ENCODE measurements around the gene ETNPPL.

DNA sequence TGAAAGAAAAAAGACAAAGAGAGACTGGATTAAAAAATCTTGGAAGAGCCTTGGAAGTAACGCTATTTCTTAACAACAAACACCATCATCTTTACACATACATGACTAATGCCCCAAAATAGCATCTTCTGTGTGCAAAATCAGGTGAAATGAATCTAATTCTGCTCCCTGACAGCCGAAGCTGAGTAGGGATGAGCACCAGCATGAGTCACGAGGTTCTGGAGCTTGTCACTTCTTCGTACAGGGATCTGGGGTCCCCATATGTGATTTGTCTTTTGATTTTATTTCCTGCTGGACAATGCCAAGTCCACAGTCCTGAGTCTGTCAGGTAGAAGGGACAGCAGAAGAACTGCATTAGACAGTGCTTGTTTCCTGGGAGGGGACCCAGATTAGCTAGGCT is 56.6 kb downstream of the ETNPPL start:
- TF ChIP-seq ZFX (IDR thresholded peaks at IDR 0.05): no peak
- TF ChIP-seq CTCF (conservative IDR thresholded peaks at IDR 0.05): no peak
